ENCODE data around the gene CNNM2. TPM values are rescaled to one million over a fixed set of nuclear protein-coding genes. Genes with fewer than 3 reads are reported as not detected.

Gene CNNM2
- total RNA-seq, 3 donors from 2014 or later: 22.6 to 53.2 (median 27.3) TPM

- TF ChIP-seq, protein P1, sequence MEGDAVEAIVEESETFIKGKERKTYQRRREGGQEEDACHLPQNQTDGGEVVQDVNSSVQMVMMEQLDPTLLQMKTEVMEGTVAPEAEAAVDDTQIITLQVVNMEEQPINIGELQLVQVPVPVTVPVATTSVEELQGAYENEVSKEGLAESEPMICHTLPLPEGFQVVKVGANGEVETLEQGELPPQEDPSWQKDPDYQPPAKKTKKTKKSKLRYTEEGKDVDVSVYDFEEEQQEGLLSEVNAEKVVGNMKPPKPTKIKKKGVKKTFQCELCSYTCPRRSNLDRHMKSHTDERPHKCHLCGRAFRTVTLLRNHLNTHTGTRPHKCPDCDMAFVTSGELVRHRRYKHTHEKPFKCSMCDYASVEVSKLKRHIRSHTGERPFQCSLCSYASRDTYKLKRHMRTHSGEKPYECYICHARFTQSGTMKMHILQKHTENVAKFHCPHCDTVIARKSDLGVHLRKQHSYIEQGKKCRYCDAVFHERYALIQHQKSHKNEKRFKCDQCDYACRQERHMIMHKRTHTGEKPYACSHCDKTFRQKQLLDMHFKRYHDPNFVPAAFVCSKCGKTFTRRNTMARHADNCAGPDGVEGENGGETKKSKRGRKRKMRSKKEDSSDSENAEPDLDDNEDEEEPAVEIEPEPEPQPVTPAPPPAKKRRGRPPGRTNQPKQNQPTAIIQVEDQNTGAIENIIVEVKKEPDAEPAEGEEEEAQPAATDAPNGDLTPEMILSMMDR (IDR thresholded peaks at IDR 0.05): no peak
- Histone ChIP-seq H3K9me3 (no peaks in the 10 kb centered on the region), H3K4me1 (ENCODE audit: low read depth) (no peaks in the 10 kb centered on the region), H3K4me3 (no peak overlapping the region), H3K36me3 (ENCODE audit: low read depth) (no peaks in the 10 kb centered on the region)
- ATAC-seq: peak; percentile 38
- intact Hi-C loops (cut with DNase I, micrococcal nuclease): no loop called here
- DNase-seq: no peak
These were observed 196.8 kb downstream of the CNNM2 start for GRCh38 chr10:103114876-103115275.

GRCh38 chr10:103117247-103117646 is 199.2 kb downstream of the CNNM2 start:
- Histone ChIP-seq H3K36me3 (ENCODE audit: low read depth) (no peaks in the 10 kb centered on the region), H3K9me3 (no peaks in the 10 kb centered on the region), H3K4me3 (no peak overlapping the region), H3K4me1 (ENCODE audit: low read depth) (peaks cover 5% of the 10 kb centered on the region)
- DNase-seq (no peak), ATAC-seq (no peak)
- TF ChIP-seq, protein P1 (IDR thresholded peaks at IDR 0.05): no peak
- intact Hi-C loops (cut with DNase I, micrococcal nuclease): no loop called here

- H3K36me3 ChIP-seq (ENCODE audit: low read depth): no peaks in the 10 kb centered on the region
- H3K4me3 ChIP-seq: no peak overlapping the region
- H3K4me1 ChIP-seq (ENCODE audit: low read depth): peaks cover 5% of the 10 kb centered on the region
- no peak for ATAC-seq
- H3K9me3 ChIP-seq: no peaks in the 10 kb centered on the region
- intact Hi-C loops (cut with DNase I, micrococcal nuclease): no loop called here
- TF ChIP-seq, protein P1 (IDR thresholded peaks at IDR 0.05): no peak
- no peak for DNase-seq
These were observed 202.5 kb downstream of the CNNM2 start for GRCh38 chr10:103120546-103120945.

DNA sequence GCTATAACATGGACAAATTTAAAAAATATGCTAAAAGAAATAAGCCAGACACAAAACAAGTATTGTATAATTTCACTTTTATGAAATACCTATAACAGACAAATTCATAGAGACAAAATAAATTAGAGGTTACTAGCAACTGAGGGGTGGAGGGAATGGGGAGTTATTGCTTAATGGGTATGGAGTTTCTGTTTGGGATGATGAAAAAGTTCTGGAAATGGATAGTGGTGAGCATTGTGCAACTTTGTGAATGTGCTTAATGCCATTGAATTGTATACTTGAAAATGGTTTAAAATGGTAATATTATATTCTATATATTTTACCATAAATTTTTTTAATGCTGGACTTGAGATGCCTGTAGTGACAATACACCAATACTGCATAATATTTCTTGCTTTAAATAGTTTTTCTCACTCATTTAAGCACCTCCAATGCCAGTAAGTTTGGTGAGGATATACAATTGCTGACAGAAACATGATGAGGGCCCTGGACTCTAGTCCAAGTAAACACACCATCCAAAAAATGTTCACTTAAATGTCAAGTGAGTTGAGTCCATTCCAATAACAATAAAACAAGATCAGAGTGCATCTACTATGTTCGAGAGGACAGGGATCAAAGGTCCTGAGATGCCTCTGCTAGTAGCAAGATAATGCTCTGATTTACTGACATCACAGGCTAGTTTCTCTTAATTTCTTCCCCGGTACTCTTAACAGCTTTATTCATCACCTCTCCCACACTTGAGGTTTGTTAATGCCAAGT is 203.1 kb downstream of the CNNM2 start:
- peak in 1 of 3 donors; percentile 18 for DNase-seq

GRCh38 chr10:103123282-103124024 is 205.4 kb downstream of the CNNM2 start:
- Histone ChIP-seq H3K4me3 (no peak overlapping the region), H3K4me1 (ENCODE audit: low read depth) (peaks cover 5% of the 10 kb centered on the region), H3K36me3 (ENCODE audit: low read depth) (no peaks in the 10 kb centered on the region), H3K9me3 (no peaks in the 10 kb centered on the region)
- intact Hi-C loops (cut with DNase I, micrococcal nuclease): no loop called here
- DNase-seq: no peak
- ATAC-seq: no peak
- TF ChIP-seq, protein P1 (IDR thresholded peaks at IDR 0.05): no peak

More for the DNA sequence above, 203.1 kb downstream of the CNNM2 start:
- intact Hi-C loops (cut with DNase I, micrococcal nuclease): no loop called here
- Histone ChIP-seq H3K36me3 (ENCODE audit: low read depth) (no peaks in the 10 kb centered on the region), H3K9me3 (no peaks in the 10 kb centered on the region), H3K4me3 (no peak overlapping the region), H3K4me1 (ENCODE audit: low read depth) (peaks cover 5% of the 10 kb centered on the region)
- ATAC-seq: peak; percentile 77
- TF ChIP-seq, protein P1 (IDR thresholded peaks at IDR 0.05): no peak

Data from mucosa of descending colon (tissue), 3 donors.